HL-60 (cell line): ENCODE data around the gene TANC1.

ENCODE experiments used
- DNase-seq, 2 experiments: peaks; one replicate each; pipeline ENCODE4 v3.0.0-alpha.2; 2010 to 2020; ENCODE audit warnings: low read depth in 1 of 2, low spot score in 1 of 2
- H3K27ac ChIP-seq: fragments of 250-450 bp; sonication (Bioruptor Pico); replicated peaks from 2 replicates; pipeline ENCODE4 v1.5.1; 2020; ENCODE audit warnings: mild to moderate bottlenecking, moderate library complexity
- H3K27me3 ChIP-seq: fragments of 250-450 bp; sonication (Bioruptor Pico); 2 replicates; pipeline ENCODE4 v1.5.1; 2021; ENCODE audit warnings: mild to moderate bottlenecking, moderate library complexity; ENCODE audit not compliant: insufficient read depth, poor library complexity, severe bottlenecking
- H3K4me3 ChIP-seq: replicated peaks from 2 replicates; pipeline ENCODE4 v1.5.1; 2011; ENCODE audit warnings: mild to moderate bottlenecking, control low read depth, low read length; ENCODE audit not compliant: insufficient read depth
- GABPA ChIP-seq: IDR thresholded peaks from 2 replicates; pipeline ENCODE4 v1.6.1; 2012; ENCODE audit warnings: low read depth
- POLR2AphosphoS5 ChIP-seq: IDR thresholded peaks from 2 replicates; pipeline ENCODE4 v1.6.1; 2012; ENCODE audit warnings: low read depth
- REST ChIP-seq: IDR thresholded peaks from 2 replicates; pipeline ENCODE4 v1.6.1; 2012; ENCODE audit warnings: low read depth; ENCODE audit not compliant: insufficient replicate concordance
- SPI1 ChIP-seq: IDR thresholded peaks from 2 replicates; pipeline ENCODE4 v1.6.1; 2012; ENCODE audit warnings: low read depth, mild to moderate bottlenecking, borderline replicate concordance
- TF ChIP-seq, protein P1 (sequence below): IDR thresholded peaks from one replicate; pipeline ENCODE4 v1.5.1; 2011; ENCODE audit warnings: low read length, control low read depth, inconsistent platforms; ENCODE audit not compliant: insufficient read depth

The TANC1 gene

DNA sequence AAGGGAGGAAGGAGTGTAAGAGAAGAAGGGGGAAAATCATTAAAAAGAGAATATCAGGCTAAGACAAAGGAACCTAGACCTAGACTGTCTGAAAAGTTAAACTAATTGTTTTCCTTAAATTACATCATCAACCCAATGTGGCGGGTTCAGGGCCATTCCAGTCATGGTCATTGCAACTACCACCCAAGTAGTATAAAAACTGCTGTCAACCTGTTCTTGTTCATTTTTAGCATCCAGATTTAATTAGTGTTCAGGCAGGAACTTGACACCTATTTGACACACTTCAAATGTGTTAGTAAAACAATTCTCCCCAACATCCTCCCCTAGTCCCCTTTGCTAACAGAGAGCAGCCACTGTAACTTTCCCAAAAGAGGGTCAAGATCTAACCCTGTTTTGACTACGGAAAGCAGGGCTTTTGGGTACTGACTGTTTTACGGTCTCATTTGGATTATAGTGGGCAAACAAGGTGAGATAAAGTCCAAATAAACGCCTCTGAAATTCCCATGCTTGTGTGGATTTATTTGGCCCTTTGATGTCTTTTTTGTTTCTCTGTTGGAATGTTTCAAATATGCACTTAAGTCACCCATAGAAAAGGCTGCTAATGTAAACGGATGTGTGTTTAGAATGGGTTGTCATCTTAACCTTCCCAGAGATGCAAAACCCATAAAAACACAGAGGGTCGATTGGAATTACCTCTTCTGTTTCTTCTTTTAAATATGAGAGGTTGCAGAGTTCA lies 19.3 kb upstream of the TANC1 start:
- H3K27ac ChIP-seq: no peak overlapping the region
- no peak for DNase-seq

GRCh38 chr2:158953454-158953853 lies 15.0 kb upstream of the TANC1 start:
- TF ChIP-seq, protein P1, sequence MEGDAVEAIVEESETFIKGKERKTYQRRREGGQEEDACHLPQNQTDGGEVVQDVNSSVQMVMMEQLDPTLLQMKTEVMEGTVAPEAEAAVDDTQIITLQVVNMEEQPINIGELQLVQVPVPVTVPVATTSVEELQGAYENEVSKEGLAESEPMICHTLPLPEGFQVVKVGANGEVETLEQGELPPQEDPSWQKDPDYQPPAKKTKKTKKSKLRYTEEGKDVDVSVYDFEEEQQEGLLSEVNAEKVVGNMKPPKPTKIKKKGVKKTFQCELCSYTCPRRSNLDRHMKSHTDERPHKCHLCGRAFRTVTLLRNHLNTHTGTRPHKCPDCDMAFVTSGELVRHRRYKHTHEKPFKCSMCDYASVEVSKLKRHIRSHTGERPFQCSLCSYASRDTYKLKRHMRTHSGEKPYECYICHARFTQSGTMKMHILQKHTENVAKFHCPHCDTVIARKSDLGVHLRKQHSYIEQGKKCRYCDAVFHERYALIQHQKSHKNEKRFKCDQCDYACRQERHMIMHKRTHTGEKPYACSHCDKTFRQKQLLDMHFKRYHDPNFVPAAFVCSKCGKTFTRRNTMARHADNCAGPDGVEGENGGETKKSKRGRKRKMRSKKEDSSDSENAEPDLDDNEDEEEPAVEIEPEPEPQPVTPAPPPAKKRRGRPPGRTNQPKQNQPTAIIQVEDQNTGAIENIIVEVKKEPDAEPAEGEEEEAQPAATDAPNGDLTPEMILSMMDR: no peak
- TF ChIP-seq SPI1 (no peak), REST (no peak), GABPA (no peak)
- no peak overlapping the region for H3K27ac ChIP-seq
- no peak overlapping the region for H3K4me3 ChIP-seq
- DNase-seq: no peak
- H3K27me3 ChIP-seq: peaks cover 2% of the 10 kb centered on the region

More for the DNA sequence above, 19.3 kb upstream of the TANC1 start:
- H3K27me3 ChIP-seq: no peaks in the 10 kb centered on the region
- no peak overlapping the region for H3K4me3 ChIP-seq
- TF ChIP-seq POLR2AphosphoS5: no peak
- TF ChIP-seq, protein P1: no peak

DNA sequence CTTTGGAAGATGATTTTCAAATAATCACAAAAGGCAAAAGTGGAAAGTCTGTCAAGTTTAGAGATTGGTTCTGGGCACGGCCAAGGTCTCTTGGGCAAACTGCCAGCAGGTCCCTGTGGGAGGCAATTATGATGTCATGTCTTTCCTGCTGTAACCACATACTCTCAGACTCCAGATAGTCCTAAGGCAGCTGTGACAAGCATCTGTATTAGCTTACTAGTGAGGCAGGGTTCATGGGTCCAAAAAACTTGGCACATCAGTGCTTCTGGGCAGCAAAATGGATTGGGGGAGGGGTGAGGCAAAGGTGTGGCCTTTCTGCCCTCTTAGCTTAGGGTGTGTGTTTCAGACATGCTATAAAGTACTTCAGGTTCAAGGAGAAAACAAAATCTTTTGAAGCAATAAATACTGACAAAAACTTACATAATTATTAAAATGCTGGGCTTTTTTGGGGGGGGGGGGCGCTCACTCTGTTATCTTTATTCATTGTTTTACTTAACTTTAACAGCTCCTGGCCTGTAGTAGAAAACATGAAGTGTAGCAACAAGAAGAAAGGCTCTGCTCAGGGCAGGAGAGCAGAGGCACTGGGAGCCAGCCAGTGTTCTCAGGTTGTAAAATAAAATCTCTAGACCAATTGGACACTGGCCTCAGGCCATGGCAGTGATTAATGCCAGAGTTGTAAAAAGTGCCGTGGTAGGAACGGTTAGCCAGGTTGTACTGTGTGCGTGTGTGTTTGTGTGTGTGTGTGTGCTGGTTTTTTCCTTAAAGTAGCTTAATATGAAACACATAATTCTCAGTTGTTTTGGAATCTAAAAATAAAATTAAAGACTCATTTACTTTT lies 14.3 kb upstream of the TANC1 start:
- no peak for TF ChIP-seq GABPA
- TF ChIP-seq REST: no peak
- no peak for TF ChIP-seq POLR2AphosphoS5
- TF ChIP-seq, protein P1: no peak
- no peak for TF ChIP-seq SPI1
- DNase-seq: peak in 1 of 2 experiments; percentile 56
- Histone ChIP-seq H3K27ac (no peak overlapping the region), H3K4me3 (no peak overlapping the region), H3K27me3 (peaks cover 2% of the 10 kb centered on the region)
